Measurements from ENCODE around the gene KLF18. TPM values are rescaled to one million over a fixed set of nuclear protein-coding genes. Genes with fewer than 3 reads are reported as not detected.

Gene KLF18
- polyA plus RNA-seq, 3 donors = not detected

GRCh38 chr1:44100183-44100868, 41.1 kb downstream of the KLF18 start:
- Mint-ChIP-seq H3K9me3 (peaks cover 0 to 8% (median 3%) of the 10 kb centered on the region in 7 donors), H3K4me3 (no peak overlapping the region), H3K27ac (no peak overlapping the region), H3K36me3 (no peaks in the 10 kb centered on the region), H3K4me1 (no peaks in the 10 kb centered on the region), H3K27me3 (ENCODE audit: low read depth in 3 of 3) (peaks cover 0 to 8% (median 3%) of the 10 kb centered on the region in 3 donors)
- Histone ChIP-seq H3K9me3 (replicated peaks in 1 of 2; ENCODE audit: control insufficient read depth in 1 of 2, insufficient read depth in 1 of 2, low read length in 2 of 2) (no peaks in the 10 kb centered on the region), H3K27me3 (ENCODE audit: control insufficient read depth in 2 of 2, insufficient read depth in 2 of 2, low read length in 2 of 2) (no peaks in the 10 kb centered on the region), H4K20me1 (ENCODE audit: insufficient read depth, low read length) (no peaks in the 10 kb centered on the region), H3K9ac (ENCODE audit: insufficient read depth, low read length, poor library complexity, severe bottlenecking) (no peak overlapping the region), H3K27ac (ENCODE audit: low read depth in 1 of 2, low read length in 2 of 2) (no peak overlapping the region), H3K4me1 (ENCODE audit: control insufficient read depth in 1 of 2, insufficient read depth in 2 of 2, low read length in 2 of 2) (no peaks in the 10 kb centered on the region), H3K79me2 (ENCODE audit: insufficient read depth, low read length) (no peaks in the 10 kb centered on the region), H2AFZ (ENCODE audit: insufficient read depth, low read depth, low read length, poor library complexity, severe bottlenecking) (no peak overlapping the region), H3K36me3 (replicated peaks in 1 of 2; ENCODE audit: control insufficient read depth in 1 of 2, insufficient read depth in 2 of 2, low read length in 2 of 2) (no peaks in the 10 kb centered on the region), H3K4me3 (replicated peaks in 1 of 3; ENCODE audit: low read depth in 2 of 3, low read length in 3 of 3) (no peak overlapping the region), H3K4me2 (replicated peaks; ENCODE audit: extremely low read depth, low read length, poor library complexity, severe bottlenecking) (no peak overlapping the region)
- no CpG with 5 or more reads among the region's 9 CpGs for WGBS (ENCODE audit: insufficient coverage)
- DNase-seq = no peak
- TF ChIP-seq CTCF (IDR thresholded peaks at IDR 0.05) = no peak
- intact Hi-C loops (cut with micrococcal nuclease) = no loop called here

- Mint-ChIP-seq H3K9me3 (peaks cover 0 to 8% (median 3%) of the 10 kb centered on the region in 7 donors), H3K27me3 (ENCODE audit: low read depth in 3 of 3) (peaks cover 3 to 5% (median 4%) of the 10 kb centered on the region in 3 donors)
Observed at GRCh38 chr1:44094047-44094446, 47.4 kb downstream of the KLF18 start.

More at GRCh38 chr1:44094047-44094446, 47.4 kb downstream of the KLF18 start:
- Mint-ChIP-seq H3K4me3 (no peak overlapping the region), H3K27ac (no peak overlapping the region), H3K36me3 (no peaks in the 10 kb centered on the region), H3K4me1 (no peaks in the 10 kb centered on the region)
- DNase-seq = no peak
- no CpG with 5 or more reads among the region's 2 CpGs for WGBS (ENCODE audit: insufficient coverage)
- Histone ChIP-seq H4K20me1 (ENCODE audit: insufficient read depth, low read length) (no peaks in the 10 kb centered on the region), H3K4me2 (replicated peaks; ENCODE audit: extremely low read depth, low read length, poor library complexity, severe bottlenecking) (no peak overlapping the region), H3K9me3 (replicated peaks in 1 of 2; ENCODE audit: control insufficient read depth in 1 of 2, insufficient read depth in 1 of 2, low read length in 2 of 2) (no peaks in the 10 kb centered on the region), H3K9ac (ENCODE audit: insufficient read depth, low read length, poor library complexity, severe bottlenecking) (no peak overlapping the region), H3K36me3 (replicated peaks in 1 of 2; ENCODE audit: control insufficient read depth in 1 of 2, insufficient read depth in 2 of 2, low read length in 2 of 2) (no peaks in the 10 kb centered on the region), H3K27ac (ENCODE audit: low read depth in 1 of 2, low read length in 2 of 2) (no peak overlapping the region), H3K4me1 (ENCODE audit: control insufficient read depth in 1 of 2, insufficient read depth in 2 of 2, low read length in 2 of 2) (no peaks in the 10 kb centered on the region), H3K4me3 (replicated peaks in 1 of 3; ENCODE audit: low read depth in 2 of 3, low read length in 3 of 3) (no peak overlapping the region), H3K79me2 (ENCODE audit: insufficient read depth, low read length) (no peaks in the 10 kb centered on the region), H3K27me3 (ENCODE audit: control insufficient read depth in 2 of 2, insufficient read depth in 2 of 2, low read length in 2 of 2) (no peaks in the 10 kb centered on the region), H2AFZ (ENCODE audit: insufficient read depth, low read depth, low read length, poor library complexity, severe bottlenecking) (no peak overlapping the region)
- no peak for TF ChIP-seq CTCF (IDR thresholded peaks at IDR 0.05)
- intact Hi-C loops (cut with micrococcal nuclease) = no loop called here

Measured in CD14-positive monocyte (primary cell).